HG03460 (cell line): ENCODE measurements around the gene MESP1.
A peak's percentile ranks its signal among the peaks of the same experiment; 100 is the strongest.

ENCODE experiments used
- ATAC-seq: cut with Tn5 transposase; IDR thresholded peaks from one replicate; pipeline ENCODE4 v1.9.1; 2021; ENCODE audit not compliant: unreplicated experiment

The MESP1 gene

DNA sequence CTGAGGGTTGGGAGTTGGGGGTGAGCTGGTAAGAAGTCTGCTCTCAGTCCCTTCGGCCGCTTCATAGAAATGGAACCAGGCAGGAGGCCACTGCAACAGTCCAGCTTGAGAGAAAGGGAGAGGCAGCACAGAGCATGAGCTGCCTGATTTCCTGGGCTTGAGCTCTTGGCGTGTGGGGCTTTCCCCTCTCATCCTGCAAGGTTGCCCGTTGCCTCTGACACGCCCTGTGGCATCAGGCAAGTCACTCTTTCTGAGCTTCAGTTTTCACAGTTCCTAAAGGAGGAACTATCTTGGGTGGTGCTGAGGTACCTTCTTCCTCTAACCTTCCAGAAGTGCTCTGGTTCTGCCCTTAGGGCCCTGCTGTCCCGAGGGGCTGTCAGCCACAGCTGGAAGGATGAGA, 30.0 kb upstream of the MESP1 start:
- no peak for ATAC-seq

DNA sequence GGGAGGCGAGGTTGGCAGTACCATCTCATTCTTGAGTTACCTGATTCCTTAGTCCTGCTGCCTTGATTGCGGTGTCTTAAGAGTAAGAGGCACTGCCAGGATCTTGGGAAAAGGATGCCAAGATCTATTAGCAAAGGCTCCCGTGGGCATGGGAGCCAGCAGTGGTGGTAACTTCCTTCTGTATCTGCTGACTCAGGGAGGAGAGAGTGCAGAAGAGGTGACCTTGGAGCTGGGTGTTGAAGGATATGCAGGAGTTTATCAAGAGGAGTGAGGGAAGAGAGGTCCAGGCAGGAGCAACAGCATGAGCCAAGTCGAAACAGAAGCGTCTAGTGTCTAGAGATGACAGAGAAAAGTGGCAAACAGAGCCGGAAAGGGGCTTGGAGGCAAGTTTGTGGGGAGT, 29.6 kb upstream of the MESP1 start:
- no peak for ATAC-seq

DNA sequence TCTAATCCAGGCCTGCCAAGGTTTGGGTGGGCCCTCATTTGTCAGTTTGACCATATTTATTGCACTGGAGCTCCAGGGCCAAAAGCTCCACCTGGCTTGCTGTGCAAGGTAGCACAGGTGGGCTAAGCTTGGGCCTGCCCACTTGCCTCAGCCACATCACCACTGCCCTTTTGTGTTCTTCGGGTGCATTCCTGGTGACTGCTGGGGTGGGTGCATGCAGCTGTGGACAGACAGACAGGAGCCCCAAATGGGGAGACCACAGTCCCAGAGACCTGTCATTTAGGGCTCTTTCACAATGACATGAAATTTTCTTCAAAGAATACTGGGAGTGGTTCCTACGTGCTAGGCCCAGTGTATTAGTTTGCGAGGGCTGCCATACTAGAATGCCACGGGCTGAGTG, 27.8 kb upstream of the MESP1 start:
- ATAC-seq, result no peak

DNA sequence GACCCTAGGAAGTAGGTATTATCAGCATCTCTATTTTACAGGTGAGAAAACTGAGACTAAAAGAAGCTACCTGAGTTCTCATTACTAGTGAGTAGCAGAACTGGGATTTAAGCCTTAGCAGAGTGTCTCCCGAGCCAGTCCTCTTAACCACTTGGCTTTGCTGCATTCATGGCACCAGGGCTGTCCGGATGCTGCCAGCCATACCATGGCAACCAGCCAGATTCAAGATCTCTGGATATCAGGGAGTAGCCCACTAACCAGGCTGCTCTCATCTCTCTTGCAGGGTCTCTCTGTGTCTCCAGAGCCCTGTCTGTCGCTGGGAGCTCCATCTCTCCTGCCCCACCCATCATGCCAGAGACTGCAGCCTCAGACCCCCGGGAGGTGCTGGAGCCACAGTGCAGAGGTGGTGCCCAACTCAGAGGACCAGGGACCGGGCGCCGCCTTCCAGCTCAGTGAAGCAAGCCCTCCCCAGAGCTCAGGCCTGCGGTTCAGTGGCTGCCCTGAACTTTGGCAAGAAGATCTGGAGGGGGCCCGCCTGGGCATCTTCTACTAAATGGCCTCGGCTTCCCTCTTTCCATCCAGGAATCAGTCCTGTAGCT, 26.8 kb upstream of the MESP1 start:
- no peak for ATAC-seq

DNA sequence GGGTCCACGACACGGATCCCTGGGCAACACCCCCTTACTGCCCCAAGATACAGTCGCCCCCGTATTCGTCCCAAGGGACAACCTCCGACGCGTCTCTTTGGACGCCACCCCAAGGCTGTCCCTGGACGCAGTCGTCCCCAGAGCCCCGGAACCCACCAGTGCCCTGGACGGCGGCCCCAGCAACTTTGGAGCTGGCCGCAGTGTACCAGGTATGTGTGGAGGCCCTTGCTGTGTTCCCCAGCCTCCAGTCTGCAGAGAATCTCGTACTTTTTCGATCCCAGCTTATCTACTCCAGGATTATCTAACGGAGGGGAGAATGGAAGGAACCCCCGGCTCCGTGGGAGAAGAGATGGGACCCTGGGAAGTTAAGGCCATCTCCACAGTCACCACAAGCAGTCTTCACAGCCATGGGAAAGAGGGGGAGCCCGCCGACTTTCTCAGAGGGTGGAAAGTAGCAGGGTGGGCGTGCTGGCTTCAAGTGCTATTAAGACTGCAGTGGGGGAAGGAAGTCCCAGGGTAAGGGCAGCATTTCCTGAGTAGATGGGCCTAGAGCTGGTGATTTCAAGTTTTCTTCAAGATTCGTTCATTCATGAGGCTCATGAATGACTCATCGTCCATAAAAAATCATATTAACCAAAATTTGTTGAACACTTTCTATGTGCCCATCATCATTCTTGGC, 26.2 kb upstream of the MESP1 start:
- no peak for ATAC-seq

DNA sequence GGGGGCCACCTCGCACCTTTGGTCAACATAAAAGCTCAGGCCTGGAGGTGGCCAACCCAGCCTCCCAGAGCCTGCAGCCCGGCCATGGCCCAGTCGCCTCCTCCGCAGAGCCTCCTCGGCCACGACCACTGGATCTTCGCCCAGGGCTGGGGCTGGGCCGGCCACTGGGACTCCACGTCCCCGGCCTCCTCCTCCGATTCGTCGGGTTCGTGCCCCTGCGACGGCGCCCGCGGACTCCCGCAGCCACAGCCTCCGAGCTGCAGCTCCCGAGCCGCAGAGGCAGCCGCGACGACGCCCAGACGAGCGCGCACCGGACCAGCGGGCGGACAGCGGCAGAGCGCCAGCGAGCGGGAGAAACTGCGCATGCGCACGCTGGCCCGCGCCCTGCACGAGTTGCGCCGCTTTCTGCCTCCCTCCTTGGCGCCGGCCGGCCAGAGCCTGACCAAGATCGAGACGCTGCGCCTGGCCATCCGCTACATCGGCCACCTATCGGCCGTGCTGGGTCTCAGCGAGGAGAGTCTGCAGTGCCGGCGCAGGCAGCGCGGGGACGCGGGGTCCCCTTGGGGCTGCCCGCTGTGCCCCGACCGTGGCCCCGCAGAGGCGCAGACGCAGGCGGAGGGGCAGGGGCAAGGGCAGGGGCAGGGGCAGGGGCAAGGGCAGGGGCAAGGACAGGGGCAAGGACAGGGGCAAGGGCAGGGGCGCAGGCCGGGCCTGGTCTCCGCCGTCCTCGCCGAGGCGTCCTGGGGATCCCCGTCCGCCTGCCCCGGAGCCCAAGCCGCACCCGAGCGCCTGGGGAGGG, 25.4 kb upstream of the MESP1 start, which contains the start of gene MESP2:
Gene MESP2, plus strand, starts transcription at position 59 of the 799 bp plus-strand sequence. Its CDS starts 26 bp downstream, at position 85.
- ATAC-seq, result peak; percentile 58

DNA sequence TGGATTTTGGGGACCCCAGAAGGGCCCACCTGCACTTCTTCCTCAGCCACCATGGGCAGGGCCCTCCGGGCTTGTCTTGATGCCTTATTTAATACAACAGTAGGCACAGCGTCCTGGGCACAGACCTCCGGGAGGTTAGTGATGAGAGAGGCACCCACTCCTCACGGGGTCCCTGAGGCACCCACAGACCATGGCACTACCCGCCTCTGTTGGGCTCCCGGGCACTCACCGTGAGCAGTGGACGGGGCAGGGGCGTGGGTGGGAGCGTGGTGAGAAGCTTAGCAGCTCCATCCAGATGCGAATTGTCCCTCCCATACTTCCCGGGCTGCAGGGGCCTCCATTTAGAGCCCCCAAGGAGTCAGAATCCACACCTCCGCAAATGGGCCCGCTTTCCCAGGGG, 24.8 kb upstream of the MESP1 start:
- ATAC-seq, result no peak

DNA sequence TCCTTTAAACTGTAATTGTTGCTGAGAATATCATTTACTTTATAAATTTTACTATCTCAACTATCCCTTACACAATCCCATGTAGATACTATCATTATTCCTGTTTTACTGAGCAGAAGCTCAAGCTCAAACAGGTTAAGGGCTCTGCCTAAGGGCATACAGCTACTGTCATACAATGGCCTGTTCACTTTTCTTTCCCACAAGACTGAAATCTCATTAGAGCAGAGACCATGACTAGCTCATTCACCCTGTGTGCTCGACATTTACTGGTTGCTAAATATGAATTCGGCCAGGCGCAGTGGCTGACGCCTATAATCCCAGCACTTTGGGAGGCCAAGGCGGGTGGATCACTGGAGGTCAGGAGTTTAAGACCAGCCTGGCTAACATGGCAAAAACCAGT, 23.4 kb upstream of the MESP1 start:
- ATAC-seq, result no peak

DNA sequence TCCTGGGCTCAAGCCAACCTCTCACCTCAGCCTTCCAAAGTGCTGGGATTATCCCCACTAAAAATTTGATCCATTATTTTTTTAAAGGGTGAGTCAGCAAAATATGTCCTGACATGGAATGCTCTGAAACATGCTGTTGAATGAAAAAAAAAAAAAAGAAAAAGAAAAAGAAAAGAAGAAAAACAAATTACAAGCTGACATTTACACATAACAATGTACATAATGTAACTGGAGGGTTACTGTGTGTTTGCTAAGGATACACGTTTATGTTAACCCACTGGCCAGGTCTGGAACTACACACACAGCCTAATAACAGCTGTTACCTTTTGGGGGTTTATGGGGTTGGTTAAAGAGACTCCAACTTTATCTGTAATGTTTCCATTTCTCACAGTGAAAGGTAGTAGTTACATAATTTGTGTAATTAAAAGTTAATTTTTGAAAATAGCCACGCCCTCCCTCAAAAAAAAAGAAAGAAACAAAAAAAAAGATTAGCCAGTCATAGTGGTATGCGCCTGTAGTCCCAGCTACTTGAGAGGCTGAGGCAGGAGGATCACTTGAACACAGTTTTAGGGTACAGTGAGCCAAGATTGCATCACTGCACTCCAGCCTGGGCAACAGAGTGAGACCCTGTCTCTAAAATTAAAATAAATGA, 22.0 kb upstream of the MESP1 start:
- no peak for ATAC-seq

DNA sequence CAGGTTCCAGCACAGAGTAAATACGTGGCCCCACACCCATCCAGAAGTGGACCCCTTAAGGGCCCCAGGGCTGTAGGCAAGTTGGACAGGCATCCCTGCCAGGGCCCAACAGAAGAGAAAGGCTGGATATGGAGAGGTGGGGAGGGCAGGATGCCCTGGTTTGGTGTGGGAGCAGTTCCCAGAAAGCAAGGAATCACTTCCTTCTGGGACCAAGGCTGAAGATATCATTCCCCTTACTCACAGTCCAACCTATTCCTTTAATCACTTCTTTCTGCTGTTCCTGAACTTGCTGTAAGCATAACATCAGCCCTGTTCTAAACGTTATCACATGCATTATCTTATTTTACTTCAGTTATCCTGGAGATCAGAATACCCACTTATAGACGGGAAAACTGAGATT, 19.0 kb upstream of the MESP1 start:
- ATAC-seq, result no peak

DNA sequence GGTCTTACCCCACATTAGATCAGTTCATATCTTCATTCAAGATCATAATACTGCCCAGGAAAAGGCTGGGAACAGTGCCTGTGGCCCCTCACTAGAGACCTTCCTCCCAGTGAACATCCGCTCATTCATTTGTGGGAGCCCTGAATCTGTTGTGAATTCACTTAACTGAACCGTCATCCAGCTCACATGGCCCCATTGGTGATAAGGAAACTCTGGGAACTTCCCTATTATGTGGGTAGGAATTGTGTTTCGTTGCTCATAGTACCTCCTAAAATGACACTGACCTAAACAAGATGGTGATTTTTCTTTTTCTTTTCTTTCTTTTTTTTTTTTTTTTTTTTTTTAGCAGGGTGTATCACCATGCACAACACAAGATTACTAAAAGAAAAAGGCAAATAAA, 18.3 kb upstream of the MESP1 start:
- ATAC-seq, result no peak

DNA sequence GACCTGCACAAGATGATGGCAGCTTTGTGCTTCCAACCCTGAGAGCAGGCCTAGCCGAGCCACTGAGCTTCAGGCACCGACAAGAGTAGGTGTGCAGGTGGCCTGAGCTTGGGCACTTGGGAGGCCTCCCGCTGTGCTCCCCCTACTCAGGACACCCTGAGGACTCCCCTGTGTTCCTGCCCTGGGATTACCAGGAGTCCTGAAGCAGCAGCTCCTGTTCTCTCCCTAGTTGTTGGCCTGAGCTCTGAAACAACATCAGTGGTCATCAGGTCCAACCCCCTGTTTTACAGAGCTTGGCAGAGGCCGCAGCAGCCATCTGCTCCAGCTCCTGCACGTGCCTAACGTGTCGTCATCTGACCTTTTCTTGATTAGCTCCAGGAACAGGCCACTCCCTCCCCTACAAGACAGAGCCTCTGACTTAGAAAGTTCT, 17.0 kb upstream of the MESP1 start:
- no peak for ATAC-seq

DNA sequence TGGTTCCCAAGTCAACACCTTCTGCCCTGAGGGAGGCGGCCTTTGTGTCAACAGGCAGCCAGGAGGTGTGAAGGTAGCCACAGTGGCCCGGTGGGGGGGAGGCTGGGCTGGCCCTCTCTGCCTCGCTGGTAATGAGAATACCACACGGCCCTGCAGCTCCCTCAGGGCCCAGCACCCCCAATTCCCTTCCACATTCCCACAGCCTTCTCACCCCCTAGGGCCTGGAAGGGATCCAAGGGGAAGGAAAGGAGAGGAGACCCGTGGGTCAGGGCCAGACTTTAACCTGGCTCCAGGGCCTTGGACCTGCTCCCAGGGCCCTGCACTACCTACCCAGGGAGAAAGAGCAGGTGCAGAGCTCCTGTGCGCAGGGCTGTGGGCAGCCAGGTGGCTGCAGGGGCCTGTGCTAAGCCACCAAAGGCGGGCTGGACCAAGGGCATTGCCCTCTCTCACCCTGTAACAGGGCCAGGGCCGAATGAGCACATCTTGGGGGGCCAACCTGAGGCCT, 16.4 kb upstream of the MESP1 start:
- no peak for ATAC-seq

DNA sequence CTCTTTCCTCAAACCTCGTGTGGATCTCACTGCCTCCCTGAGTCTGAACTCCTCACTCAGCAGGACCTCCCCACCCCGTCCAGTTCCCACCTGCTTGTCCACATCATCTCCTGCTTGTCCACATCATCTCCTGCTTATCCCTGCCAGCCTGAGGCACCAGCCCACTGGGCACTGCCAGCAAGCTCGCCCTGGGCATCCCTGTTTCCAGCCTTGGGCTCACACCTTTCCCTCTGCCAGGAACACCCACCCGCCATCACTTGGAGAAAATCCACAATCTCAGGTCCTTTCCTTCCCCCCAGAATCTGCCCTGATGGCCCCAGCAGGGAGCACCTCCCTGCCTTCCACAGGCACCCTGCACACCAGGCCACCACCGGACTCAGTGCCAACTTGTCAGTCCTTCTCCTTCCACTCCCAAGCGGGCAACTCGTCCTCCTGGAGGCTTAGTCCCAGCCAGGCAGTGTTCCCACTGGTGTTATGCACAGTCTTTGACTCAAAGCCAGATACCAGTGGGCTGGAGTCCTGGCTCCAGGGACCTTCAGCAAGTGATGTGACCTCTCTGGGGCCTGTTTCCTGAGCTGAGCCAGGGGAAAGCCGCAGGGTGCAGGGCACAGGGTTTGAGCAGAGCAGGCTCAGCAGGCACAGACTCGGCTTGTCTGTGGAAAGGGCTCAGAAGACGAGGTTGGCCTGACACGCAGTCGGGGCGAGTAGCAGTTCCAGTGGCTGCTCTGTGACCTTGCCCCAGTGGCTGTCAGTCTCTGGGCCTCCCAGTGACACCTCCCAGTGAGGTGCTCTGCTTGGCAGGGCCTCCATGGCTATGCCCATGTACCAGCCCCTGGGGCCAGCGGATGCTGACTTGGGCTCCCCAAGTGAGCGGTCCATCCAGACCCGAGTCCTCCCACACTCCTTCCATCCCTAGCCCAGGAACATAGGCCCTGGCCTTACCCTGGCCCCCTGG, 15.6 kb upstream of the MESP1 start:
- ATAC-seq, result no peak

DNA sequence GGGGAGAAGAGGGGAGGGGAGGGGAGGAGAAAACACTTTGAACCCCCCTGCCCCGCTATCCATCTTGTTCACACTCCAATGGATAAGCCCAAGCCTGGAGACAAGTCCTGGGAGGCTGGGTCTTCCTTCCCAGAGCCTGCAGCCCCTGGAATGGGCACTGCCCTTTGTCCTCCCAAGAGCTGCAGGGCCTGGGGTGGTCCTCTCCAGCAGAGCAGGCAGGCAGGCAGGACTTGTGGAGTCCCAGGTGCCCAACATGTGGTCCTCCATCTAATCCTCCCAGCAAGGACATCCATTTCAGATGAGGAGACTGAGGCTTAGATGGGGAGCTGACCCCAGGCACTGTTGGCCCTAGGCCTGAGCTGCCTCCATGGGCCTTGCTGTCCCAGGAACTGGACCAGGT, 14.6 kb upstream of the MESP1 start:
- ATAC-seq, result no peak

DNA sequence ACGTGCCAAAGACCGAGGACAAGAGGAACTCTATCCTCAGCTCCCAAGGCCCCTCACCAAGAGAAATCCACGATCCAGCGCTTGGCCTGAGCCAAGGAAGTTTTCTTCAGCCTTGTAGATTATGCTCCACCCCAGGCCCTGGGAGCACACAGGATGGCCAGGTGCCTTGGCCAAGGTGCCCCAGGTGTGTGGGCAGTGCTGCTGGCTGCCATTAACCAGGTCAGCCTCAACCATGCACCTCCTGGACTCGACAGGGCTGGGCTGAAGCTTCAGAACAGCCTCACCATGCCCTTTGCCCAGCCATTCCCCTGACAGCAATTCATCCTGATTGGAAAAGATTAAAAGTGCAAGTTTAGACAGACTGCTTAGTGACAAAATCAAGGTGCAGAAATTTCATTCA, 10.9 kb upstream of the MESP1 start:
- ATAC-seq, result no peak

DNA sequence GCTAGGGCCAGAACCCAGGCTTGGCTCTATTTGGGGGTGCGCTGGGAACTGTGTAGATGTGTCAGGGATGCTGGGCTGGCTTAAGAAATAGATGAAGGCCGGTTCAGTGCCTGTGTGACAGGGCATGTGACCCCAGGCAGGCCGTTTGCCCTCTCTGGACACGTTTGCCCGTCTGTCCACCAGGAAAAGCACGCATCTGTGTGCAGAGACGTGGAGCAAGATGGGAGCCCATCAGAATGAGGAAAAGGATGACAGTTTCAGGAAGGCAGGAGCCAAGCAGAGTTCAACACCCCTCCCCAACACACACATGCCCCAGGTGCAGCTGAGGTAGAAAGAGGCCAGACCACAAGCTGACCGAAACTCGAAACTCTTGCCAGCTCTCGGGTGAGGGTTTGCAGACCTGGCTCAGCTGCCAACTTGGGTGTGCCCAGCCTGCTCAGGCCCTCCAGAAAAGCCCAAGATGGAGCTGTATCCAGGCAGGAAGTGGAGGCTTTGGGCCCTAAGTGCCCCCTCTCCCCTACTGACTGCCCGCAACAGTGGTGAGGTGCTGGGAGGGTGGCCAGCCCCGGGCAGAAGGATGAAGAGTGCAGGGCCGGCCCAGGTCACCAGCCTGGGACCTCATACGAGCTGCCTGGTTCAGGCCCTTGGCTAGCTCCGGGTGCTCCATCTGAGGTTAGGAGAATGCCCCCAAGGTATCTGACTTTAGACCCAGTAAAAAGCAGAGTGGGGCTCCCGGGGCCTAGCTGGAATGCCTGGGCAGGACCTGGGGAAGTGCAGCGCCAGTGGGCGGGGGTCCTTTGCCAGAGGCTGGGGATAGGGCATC, 10.2 kb upstream of the MESP1 start:
- no peak for ATAC-seq

DNA sequence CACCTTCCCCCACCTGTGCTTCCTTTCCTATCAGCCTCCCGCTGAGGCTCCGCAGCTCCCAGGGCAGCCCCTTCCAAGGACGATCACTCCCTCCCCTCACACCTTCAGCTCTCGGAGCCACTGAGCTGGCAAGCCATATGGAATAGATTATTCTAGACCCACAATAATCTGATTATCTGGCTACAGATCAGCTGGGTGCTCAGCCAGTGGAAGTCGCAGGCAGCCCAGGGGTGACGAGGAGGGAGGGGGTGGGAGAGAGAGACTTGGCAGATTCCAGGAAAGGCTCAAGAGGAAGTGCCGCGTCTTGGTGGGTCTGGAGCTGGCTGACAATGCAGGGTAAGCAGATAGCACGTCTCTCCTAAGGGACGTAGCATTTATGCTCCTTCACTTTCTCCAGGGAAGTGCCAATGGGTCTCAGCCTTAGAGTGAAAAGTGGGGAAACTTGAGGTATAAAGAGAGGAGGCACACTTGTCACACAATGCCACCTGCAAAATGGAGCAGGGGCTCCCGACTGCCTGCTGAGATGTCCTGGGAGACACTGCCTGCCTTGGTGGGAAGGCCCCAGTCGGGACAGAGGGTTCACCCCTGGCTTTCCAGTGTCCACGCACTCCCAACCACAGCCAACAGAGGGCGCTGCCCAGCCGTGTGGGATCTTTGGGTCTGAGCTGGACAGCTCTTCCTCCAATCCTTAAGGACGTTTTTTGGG, 9.4 kb upstream of the MESP1 start:
- peak; percentile 65 for ATAC-seq

DNA sequence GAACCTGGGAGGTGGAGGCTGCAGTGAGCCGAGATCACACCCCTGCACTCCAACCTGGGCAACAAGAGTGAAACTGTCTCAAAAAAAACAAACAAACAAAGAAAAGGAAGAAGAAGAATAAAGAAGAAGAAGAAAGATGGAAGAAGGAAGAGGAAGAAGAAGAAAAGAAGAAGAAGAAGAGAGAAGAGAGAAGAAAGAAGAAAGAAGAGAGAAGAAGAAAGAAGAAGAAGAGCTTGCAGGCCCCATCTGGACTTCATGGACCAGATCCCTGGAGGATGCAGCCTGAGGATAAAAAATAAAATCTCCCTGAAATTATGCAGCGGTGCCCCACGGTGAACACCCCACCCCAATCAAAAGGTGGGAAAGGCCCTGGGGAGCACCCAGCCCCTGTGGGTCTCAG, 8.8 kb upstream of the MESP1 start:
- ATAC-seq, result no peak
